H1 (cell line): Measurements from ENCODE around the gene TC2N. TPM values are rescaled to one million over a fixed set of nuclear protein-coding genes. Genes with fewer than 3 reads are reported as not detected.

ENCODE experiments used
- CTCF ChIA-PET: fragments of 300-600 bp; sonication (Branson Sonifier 250); formaldehyde crosslinking; loops from one replicate; lab custom pipeline; 2021; ENCODE audit not compliant: partially characterized antibody; lab: Charles Lee
- POLR2A ChIA-PET: fragments of 300-600 bp; sonication (Branson Sonifier 250); formaldehyde crosslinking; loops from one replicate; lab custom pipeline; 2021; ENCODE audit warnings: inconsistent platforms; ENCODE audit not compliant: partially characterized antibody; lab: Charles Lee
- DNase-seq, 2 experiments: peaks; one replicate each; pipeline versions ENCODE4 v3.0.0 to v3.0.0-alpha.2; 2010 to 2022; ENCODE audit warnings: low spot score in 2 of 2, low read depth in 1 of 2, mixed read lengths in 1 of 2
- FAIRE-seq: peaks from 2 replicates; lab custom pipeline; 2011; peaks lifted over from hg19 to GRCh38; lab: Jason Lieb, UNC
- H2AFZ ChIP-seq: 2 replicates; pipeline ENCODE4 v1.8.1; 2012; ENCODE audit warnings: low read length, inconsistent platforms
- H2AK5ac ChIP-seq: 2 replicates; pipeline ENCODE4 v1.6.1; 2013; ENCODE audit warnings: low read depth, low read length
- H2BK120ac ChIP-seq: replicated peaks from 2 replicates; pipeline ENCODE3; 2013; ENCODE audit warnings: low read depth, low read length, inconsistent platforms
- H2BK12ac ChIP-seq: 2 replicates; pipeline ENCODE4 v1.6.1; 2013; ENCODE audit warnings: low read depth, low read length
- H2BK15ac ChIP-seq: 2 replicates; pipeline ENCODE4 v1.6.1; 2013; ENCODE audit warnings: low read length
- H2BK20ac ChIP-seq: 2 replicates; pipeline ENCODE4 v1.6.1; 2013; ENCODE audit warnings: low read length
- H2BK5ac ChIP-seq: 2 replicates; pipeline ENCODE4 v1.6.1; 2013; ENCODE audit warnings: low read depth, low read length
- H3K14ac ChIP-seq: 2 replicates; pipeline ENCODE4 v1.6.1; 2013; ENCODE audit warnings: inconsistent platforms; ENCODE audit not compliant: insufficient read length
- H3K18ac ChIP-seq: 2 replicates; pipeline ENCODE4 v1.6.1; 2013; ENCODE audit warnings: low read length; ENCODE audit errors: extremely low read depth
- H3K23ac ChIP-seq: 2 replicates; pipeline ENCODE4 v1.6.1; 2013; ENCODE audit warnings: inconsistent platforms; ENCODE audit not compliant: insufficient read length
- H3K23me2 ChIP-seq: 2 replicates; pipeline ENCODE4 v1.6.1; 2013; ENCODE audit warnings: low read depth, low read length
- H3K27ac ChIP-seq: 2 replicates; pipeline ENCODE4 v1.6.1; 2011; ENCODE audit warnings: low read depth, low read length, inconsistent platforms
- H3K27me3 ChIP-seq, 4 experiments: replicated peaks in 1 of 4; 1 replicate in 1 of 4; 2 replicates in 3 of 4; pipeline versions ENCODE4 v1.6.1 to v1.8.1; 2011 to 2013; ENCODE audit warnings: low read length in 3 of 4, mild to moderate bottlenecking in 3 of 4, inconsistent platforms in 2 of 4, mixed read lengths in 2 of 4, moderate library complexity in 1 of 4; ENCODE audit not compliant: control insufficient read depth in 3 of 4, insufficient read depth in 3 of 4; ENCODE audit errors: extremely low read depth in 1 of 4
- H3K36me3 ChIP-seq, 4 experiments: 2 replicates each; pipeline versions ENCODE4 v1.6.1 to v1.8.1; 2011 to 2013; ENCODE audit warnings: mild to moderate bottlenecking in 4 of 4, low read length in 3 of 4, moderate library complexity in 2 of 4, control low read depth in 1 of 4, inconsistent platforms in 1 of 4; ENCODE audit not compliant: insufficient read depth in 4 of 4, control insufficient read depth in 2 of 4
- H3K4ac ChIP-seq: replicated peaks from 2 replicates; pipeline ENCODE3; 2013; ENCODE audit warnings: low read length, low read depth, mixed read lengths, inconsistent platforms; ENCODE audit not compliant: insufficient read length
- H3K4me1 ChIP-seq, 4 experiments: replicated peaks in 1 of 4; 1 replicate in 1 of 4; 2 replicates in 3 of 4; pipeline versions ENCODE4 v1.6.1 to v1.8.1; 2011 to 2013; ENCODE audit warnings: low read length in 3 of 4, inconsistent platforms in 2 of 4, mixed read lengths in 1 of 4; ENCODE audit not compliant: insufficient read depth in 4 of 4, control insufficient read depth in 3 of 4
- H3K4me2 ChIP-seq, 2 experiments: 2 replicates each; pipeline versions ENCODE4 v1.6.1 to v1.8.1; 2011 to 2013; ENCODE audit warnings: low read depth in 2 of 2, low read length in 2 of 2, control low read depth in 1 of 2, inconsistent platforms in 1 of 2, mild to moderate bottlenecking in 1 of 2; ENCODE audit not compliant: insufficient read depth in 1 of 2
- H3K4me3 ChIP-seq, 4 experiments: fragments of 200-600, 300-600 bp in 1 of 4; sonication (generic), shearing (Covaris generic), sonication (Bioruptor Twin) in 1 of 4; 2 replicates each; pipeline versions ENCODE4 v1.5.1 to v1.8.1; 2011 to 2016; ENCODE audit warnings: low read length in 4 of 4, low read depth in 3 of 4, control low read depth in 2 of 4, inconsistent platforms in 2 of 4, mild to moderate bottlenecking in 2 of 4, mixed read lengths in 1 of 4, moderate library complexity in 1 of 4; ENCODE audit not compliant: insufficient read depth in 2 of 4; ENCODE audit errors: extremely low read depth in 1 of 4
- H3K56ac ChIP-seq: replicated peaks from 2 replicates; pipeline ENCODE3; 2013; ENCODE audit warnings: low read depth, mild to moderate bottlenecking, mixed read lengths, low read length, inconsistent platforms; ENCODE audit not compliant: insufficient read length
- H3K79me1 ChIP-seq: 2 replicates; pipeline ENCODE4 v1.6.1; 2013; ENCODE audit warnings: low read depth, low read length, control low read depth
- H3K79me2 ChIP-seq, 2 experiments: 2 replicates each; pipeline versions ENCODE4 v1.6.1 to v1.8.1; 2012 to 2013; ENCODE audit warnings: low read length in 2 of 2, mild to moderate bottlenecking in 2 of 2, inconsistent platforms in 1 of 2; ENCODE audit not compliant: insufficient read depth in 2 of 2, control insufficient read depth in 1 of 2
- H3K9ac ChIP-seq, 4 experiments: replicated peaks in 1 of 4; 1 replicate in 1 of 4; 2 replicates in 3 of 4; pipeline versions ENCODE4 v1.6.1 to v1.8.1; 2011 to 2013; ENCODE audit warnings: low read depth in 3 of 4, low read length in 3 of 4, control low read depth in 2 of 4, mild to moderate bottlenecking in 2 of 4, moderate library complexity in 2 of 4, inconsistent platforms in 1 of 4; ENCODE audit errors: extremely low read depth in 1 of 4
- H3K9me3 ChIP-seq, 2 experiments: 2 replicates each; pipeline versions ENCODE4 v1.6.1 to v1.8.1; 2012 to 2013; ENCODE audit warnings: mild to moderate bottlenecking in 2 of 2, moderate library complexity in 2 of 2, control low read depth in 1 of 2, inconsistent platforms in 1 of 2, low read depth in 1 of 2, low read length in 1 of 2, mixed read lengths in 1 of 2; ENCODE audit not compliant: insufficient read depth in 2 of 2
- H4K20me1 ChIP-seq, 2 experiments: replicated peaks in 1 of 2; 2 replicates each; pipeline versions ENCODE3 to v1.8.1; 2011 to 2013; ENCODE audit warnings: inconsistent platforms in 2 of 2, low read length in 2 of 2, mild to moderate bottlenecking in 1 of 2; ENCODE audit not compliant: insufficient read depth in 2 of 2, control insufficient read depth in 1 of 2
- H4K5ac ChIP-seq: 2 replicates; pipeline ENCODE4 v1.6.1; 2013; ENCODE audit warnings: low read length, low read depth, mixed read lengths, inconsistent platforms; ENCODE audit not compliant: insufficient read length
- H4K8ac ChIP-seq: 2 replicates; pipeline ENCODE4 v1.8.0; 2013; ENCODE audit warnings: mild to moderate bottlenecking, moderate library complexity, low read length, inconsistent platforms; ENCODE audit not compliant: insufficient read depth; ENCODE audit errors: extremely low read depth
- H4K91ac ChIP-seq: replicated peaks from 2 replicates; pipeline ENCODE3; 2013; ENCODE audit warnings: low read length, mixed read lengths, inconsistent platforms; ENCODE audit not compliant: insufficient read length
- CBX8 ChIP-seq: fragments of 300-800, 300-1000 bp; sonication (generic); IDR thresholded peaks from 2 replicates; pipeline ENCODE4 v1.7.1; 2016; ENCODE audit warnings: low read depth, low read length, borderline replicate concordance
- EZH2 ChIP-seq: fragments of 200-600 bp; sonication (generic); IDR thresholded peaks from 2 replicates; pipeline ENCODE4 v1.7.1; 2012; ENCODE audit warnings: low read depth, mild to moderate bottlenecking, moderate library complexity, low read length, inconsistent platforms; ENCODE audit not compliant: severe bottlenecking
- GABPA ChIP-seq: IDR thresholded peaks from 2 replicates; pipeline ENCODE4 v1.6.1; 2011; ENCODE audit warnings: mild to moderate bottlenecking, low read length, moderate library complexity, borderline replicate concordance; ENCODE audit not compliant: insufficient read depth
- RAD21 ChIP-seq, 2 experiments: IDR thresholded peaks in 1 of 2; conservative IDR thresholded peaks in 1 of 2; 2 replicates each; pipeline ENCODE4 v1.6.1; 2011; ENCODE audit warnings: low read depth in 2 of 2, low read length in 2 of 2, improper control_type of control experiment in 1 of 2, inconsistent platforms in 1 of 2, mild to moderate bottlenecking in 1 of 2, moderate library complexity in 1 of 2
- WGBS, 2 experiments: shearing (Covaris generic) in 1 of 2; methylation state at CpG; one replicate each; pipeline versions ENCODE4 v1.1.6 to v1.1.7; 2013 to 2015; ENCODE audit warnings: low lambda C conversion rate in 2 of 2, mixed read lengths in 2 of 2, inconsistent platforms in 1 of 2, low coverage in 1 of 2, missing lambda C conversion rate in 1 of 2; ENCODE audit not compliant: insufficient replicate concordance in 2 of 2, insufficient coverage in 1 of 2, insufficient read length in 1 of 2; ENCODE audit errors: extremely low coverage in 1 of 2, missing lambda C conversion rate in 1 of 2; 5-methylcytosine and 5-hydroxymethylcytosine counted together
- polyA plus RNA-seq, 7 experiments: library from polyadenylated mRNA; depleted of rRNA in 3 of 7; stranded (reverse) in 5 of 7; unstranded in 2 of 7; fragments of >200 nt in 5 of 7; fragments of 200-250 nt in 2 of 7; gene quantifications; 1 replicate in 5 of 7; 2 replicates in 1 of 7; 4 replicates in 1 of 7; pipeline versions ENCODE4 v1.2.1 to v1.2.3, GENCODE V29; 2011 to 2013; ENCODE audit warnings: missing spikeins in 2 of 7, mixed read lengths in 2 of 7
- total RNA-seq: library from RNA; stranded (reverse); fragmentation: NEBNext Ultra II Directional; extraction: Animal tissue kit (Norgen Biotek cat#: 25700); gene quantifications from 2 replicates; pipeline ENCODE4 v1.2.1, GENCODE V29; 2021

Gene TC2N
- total and polyA plus RNA-seq, 2 of the 8 experiments (the other 6 are each of a cell fraction or from before 2014, with no cell fraction given), result 9.7 to 36.2 TPM

GRCh38 chr14:91770185-91770584, 97.2 kb downstream of the TC2N start:
- H2AK5ac ChIP-seq, result no peak overlapping the region
- no peak overlapping the region for H3K23ac ChIP-seq
- no peak overlapping the region for H2BK20ac ChIP-seq
- no peaks in the 10 kb centered on the region for H3K79me2 ChIP-seq
- no peak overlapping the region for H2AFZ ChIP-seq
- H3K27me3 ChIP-seq, result no peaks in the 10 kb centered on the region
- H3K9ac ChIP-seq, result no peak overlapping the region
- no peak overlapping the region for H4K8ac ChIP-seq
- no peak for FAIRE-seq
- no peaks in the 10 kb centered on the region for H3K36me3 ChIP-seq
- H3K14ac ChIP-seq, result no peak overlapping the region
- 93% methylated on average over 2 of the region's 2 CpGs; no CpG with 5 or more reads in 1 of the 2 experiments for WGBS, 2 experiments
- H3K56ac ChIP-seq, result no peak overlapping the region
- no peak overlapping the region for H2BK120ac ChIP-seq
- no peak overlapping the region for H3K4me3 ChIP-seq
- no peaks in the 10 kb centered on the region for H3K9me3 ChIP-seq
- H4K20me1 ChIP-seq, result no peaks in the 10 kb centered on the region
- ChIA-PET POLR2A (no interaction called here), CTCF (interaction anchor here (1.2 kb wide), 1 partner anchor 88 kb away, joined by 4 read pairs; no protein-coding TSS in a partner anchor)
- H3K23me2 ChIP-seq, result no peaks in the 10 kb centered on the region
- H4K91ac ChIP-seq, result no peak overlapping the region
- H4K5ac ChIP-seq, result no peak overlapping the region
- H3K4me1 ChIP-seq, result no peaks in the 10 kb centered on the region
- DNase-seq, result no peak
- H3K4me2 ChIP-seq, result no peak overlapping the region
- H2BK15ac ChIP-seq, result no peak overlapping the region
- H2BK12ac ChIP-seq, result no peak overlapping the region
- no peak overlapping the region for H3K27ac ChIP-seq
- H2BK5ac ChIP-seq, result no peak overlapping the region
- no peak for TF ChIP-seq GABPA
- TF ChIP-seq CBX8, result no peak
- no peak for TF ChIP-seq RAD21 (IDR thresholded peaks at IDR 0.05 in 1 of 2, conservative IDR thresholded peaks at IDR 0.05 in 1 of 2; ENCODE audit: low read depth in 2 of 2, low read length in 2 of 2)
- TF ChIP-seq EZH2, result no peak
- no peak overlapping the region for H3K18ac ChIP-seq
- H3K79me1 ChIP-seq, result no peaks in the 10 kb centered on the region
- H3K4ac ChIP-seq, result no peak overlapping the region
